Right renal cortex interstitium (tissue), 3 donors: ENCODE measurements around the gene DNAH6. TPM values are rescaled to one million over a fixed set of nuclear protein-coding genes. Genes with fewer than 3 reads are reported as not detected.
A peak's percentile ranks its signal among the peaks of the same experiment; 100 is the strongest.
"Not testable (repeated sequence)": the region's sequence is repeated elsewhere in the genome, so short reads cannot be mapped to it uniquely, and the experiment has no call there.

Source experiments
- DNase-seq, 3 donors: peaks; one replicate each; pipeline ENCODE4 v3.0.0-alpha.2; 2013; ENCODE audit warnings: low read depth in 3 of 3, low spot score in 2 of 3
- polyA plus RNA-seq, 3 donors: library from polyadenylated mRNA; unstranded; fragments of 120-200 nt; gene quantifications; one replicate each; pipeline ENCODE4 v1.2.1, GENCODE V29; 2013; ENCODE audit not compliant: insufficient read length in 3 of 3

The DNAH6 gene, protein sequence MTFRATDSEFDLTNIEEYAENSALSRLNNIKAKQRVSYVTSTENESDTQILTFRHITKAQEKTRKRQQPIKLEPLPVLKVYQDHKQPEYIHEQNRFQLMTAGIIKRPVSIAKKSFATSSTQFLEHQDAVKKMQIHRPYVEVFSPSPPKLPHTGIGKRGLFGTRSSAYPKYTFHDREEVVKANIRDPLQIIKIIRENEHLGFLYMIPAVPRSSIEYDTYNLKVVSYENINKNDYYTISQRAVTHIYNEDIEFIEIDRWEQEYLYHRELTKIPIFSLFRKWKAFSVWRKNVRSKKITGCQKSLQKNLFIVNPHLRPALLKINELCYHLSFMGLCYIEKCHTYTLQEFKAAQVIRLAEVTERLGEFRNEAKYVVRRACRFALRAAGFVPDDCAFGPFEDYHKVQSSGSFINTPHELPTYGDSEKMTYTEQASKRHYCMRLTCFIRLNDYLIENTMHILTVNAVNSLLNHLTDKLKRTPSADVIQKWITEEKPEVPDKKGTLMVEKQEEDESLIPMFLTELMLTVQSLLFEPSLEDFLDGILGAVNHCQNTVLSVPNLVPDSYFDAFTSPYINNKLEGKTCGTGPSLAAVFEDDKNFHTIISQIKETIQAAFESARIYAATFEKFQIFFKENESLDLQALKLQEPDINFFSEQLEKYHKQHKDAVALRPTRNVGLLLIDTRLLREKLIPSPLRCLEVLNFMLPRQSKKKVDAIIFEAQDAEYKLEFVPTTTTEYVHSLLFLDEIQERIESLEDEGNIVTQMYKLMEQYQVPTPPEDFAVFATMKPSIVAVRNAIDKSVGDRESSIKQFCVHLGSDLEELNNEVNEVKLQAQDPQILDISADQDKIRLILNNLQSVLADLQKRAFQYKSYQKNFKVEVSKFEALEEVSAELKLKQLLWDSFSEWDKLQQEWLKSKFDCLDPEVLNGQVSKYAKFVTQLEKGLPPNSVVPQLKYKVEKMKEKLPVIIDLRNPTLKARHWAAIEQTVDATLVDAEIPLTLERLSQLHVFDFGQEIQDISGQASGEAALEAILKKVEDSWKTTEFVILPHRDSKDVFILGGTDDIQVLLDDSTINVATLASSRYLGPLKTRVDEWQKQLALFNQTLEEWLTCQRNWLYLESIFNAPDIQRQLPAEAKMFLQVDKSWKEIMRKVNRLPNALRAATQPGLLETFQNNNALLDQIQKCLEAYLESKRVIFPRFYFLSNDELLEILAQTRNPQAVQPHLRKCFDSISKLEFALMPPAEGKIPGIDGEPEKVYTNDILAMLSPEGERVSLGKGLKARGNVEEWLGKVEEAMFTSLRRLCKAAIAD (N-terminal part only)
- polyA plus RNA-seq, result 1 to 10 TPM; 1.8 to 2.5 (median 1.9) TPM

DNA sequence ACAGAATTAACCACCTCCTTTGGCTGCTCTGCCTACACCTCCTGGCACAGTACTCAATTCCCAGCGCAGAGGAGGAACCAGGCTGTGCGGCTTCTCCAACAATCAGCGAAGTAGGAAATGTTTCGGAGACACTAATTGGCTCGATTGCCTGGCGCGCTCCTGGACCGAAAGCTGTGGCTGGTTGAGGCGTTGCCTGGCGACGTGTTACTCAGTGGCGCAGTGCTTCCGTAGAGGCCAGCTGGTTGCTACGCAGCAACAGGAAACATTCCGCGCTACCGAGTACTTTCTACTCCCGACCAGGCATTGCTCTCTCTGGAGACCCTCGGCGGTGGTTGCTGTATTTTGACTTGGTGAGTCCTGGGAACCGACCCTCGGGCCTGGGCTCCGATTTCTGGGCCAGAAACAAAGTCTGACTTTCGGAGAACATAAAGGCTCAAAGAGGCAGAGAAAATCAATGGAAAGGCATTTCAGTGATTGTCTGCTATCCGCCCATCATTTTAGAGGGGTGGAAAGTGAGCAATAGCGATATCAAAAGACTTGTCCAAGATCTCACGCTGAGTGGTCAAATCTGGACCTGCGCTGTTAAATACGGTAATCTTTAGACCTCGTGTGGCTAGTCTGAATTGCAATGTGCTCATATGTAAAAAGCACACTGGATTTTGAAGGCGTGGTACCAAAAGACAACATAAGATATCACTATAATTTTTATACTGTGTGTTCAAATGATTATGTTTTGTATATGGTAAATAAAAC is at the start of gene DNAH6:
Gene DNAH6, plus strand, starts transcription at position 265 of the 753 bp plus-strand sequence. CDS start 1,329 bp downstream, outside the sequence.
- DNase-seq, result peak; percentile 82 to 92 (median 82)

DNA sequence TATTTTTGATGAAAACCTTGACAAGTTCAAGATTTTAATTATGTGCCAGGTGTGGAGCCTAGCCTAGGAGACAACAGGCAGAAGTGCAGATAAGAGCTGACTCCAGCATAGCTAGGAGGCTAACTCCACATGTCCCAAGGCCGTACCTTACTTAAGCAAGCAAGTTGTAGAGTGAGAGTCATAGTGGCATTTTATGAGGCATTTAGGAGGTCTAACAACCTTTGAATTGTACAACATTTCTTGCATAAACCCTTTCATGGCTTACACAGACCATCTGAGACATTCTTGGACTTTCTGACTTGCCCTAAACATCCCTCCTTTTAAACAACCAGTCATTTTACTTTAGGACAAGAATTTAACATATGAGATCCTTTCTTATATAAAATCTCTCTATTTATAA is 48.9 kb upstream of the DNAH6 start:
- no peak for DNase-seq

DNA sequence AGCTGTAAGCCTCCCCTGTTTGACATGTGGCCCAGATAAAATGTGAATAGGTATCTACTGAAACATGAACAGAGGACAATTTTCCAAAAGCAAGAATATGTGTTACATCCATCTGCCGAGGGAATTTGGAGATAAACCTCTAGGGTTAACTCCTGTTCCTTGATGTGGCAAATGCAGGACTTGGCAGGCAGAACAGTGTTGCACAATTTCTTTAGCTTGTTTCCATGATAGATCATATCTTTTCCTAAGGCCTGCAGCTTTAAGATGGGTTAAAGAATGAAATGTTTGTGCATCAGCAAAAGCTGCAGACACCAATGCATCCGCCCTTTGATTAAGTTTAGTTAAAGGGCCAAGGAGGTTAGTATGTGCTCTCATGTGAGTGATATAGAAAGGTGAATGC is 43.9 kb upstream of the DNAH6 start:
- DNase-seq, result not testable (repeated sequence)

DNA sequence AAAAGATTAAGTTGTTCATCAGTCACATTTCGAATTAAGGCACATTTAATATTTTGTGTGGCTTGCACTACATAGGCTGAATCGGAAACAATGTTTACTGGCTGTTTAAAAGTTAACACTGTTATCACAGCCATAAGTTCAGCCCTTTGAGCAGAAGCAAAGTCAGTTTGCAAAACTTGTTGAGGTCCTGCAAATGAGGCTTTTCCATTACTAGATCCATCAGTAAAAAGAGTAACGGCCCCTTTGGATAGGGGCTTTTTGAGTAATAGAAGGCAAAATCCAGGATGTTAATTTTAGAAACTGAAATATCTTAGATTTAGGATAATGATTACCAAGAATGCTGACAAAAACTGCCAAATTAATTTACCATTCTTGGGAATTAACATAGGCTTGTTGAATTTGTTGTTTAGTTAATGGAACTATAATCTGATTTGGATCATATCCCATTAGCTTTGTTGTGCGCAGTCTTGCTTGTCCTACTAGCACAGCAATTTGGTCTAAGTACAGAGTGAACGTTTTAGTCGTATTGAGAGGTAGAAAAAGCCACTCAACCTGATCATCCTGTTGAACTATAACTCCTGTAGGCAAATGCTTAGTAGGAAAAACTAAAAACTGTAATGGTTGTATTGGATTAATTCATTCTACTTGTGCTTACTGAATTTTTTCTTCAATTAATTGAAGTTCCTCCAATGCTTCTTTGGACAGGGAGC is 43.3 kb upstream of the DNAH6 start:
- no peak for DNase-seq

DNA sequence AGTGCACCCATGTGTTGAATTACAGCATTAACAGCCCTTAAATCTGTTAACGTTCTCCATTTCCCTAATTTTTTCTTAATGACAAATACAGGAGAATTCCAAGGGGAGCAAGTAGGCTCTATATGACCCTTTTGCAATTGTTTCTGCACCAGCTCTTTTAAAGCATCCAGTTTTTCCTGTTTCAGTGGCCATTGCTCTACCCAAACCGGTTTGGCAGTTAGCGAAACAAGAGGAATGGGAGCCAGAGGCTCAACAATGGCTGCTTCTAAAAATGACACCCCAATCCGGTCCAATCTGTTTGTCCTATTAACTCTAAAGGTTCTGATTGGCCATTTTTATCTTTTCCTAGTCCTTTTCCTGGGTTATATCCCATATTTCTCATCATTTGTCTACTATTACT is 42.1 kb upstream of the DNAH6 start:
- no peak for DNase-seq

DNA sequence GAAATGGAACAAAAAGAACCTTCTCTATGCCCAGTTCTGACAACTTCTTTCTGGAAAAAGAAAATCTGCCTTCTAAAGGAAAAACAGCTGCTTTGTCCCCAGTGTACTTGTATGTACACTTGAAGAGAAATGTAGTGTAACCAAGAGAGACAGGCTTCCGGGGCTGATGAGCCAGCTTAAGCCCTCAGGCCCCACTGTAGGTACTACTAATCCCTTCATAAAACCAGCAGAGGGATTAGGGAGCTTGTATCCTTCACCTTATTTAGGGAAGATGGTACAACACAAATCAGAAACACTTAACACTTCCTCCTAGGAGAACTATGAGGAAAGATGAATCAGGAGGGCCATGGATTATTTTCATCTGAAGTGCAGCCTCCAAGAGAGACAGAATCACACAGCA is 38.4 kb upstream of the DNAH6 start:
- no peak for DNase-seq

DNA sequence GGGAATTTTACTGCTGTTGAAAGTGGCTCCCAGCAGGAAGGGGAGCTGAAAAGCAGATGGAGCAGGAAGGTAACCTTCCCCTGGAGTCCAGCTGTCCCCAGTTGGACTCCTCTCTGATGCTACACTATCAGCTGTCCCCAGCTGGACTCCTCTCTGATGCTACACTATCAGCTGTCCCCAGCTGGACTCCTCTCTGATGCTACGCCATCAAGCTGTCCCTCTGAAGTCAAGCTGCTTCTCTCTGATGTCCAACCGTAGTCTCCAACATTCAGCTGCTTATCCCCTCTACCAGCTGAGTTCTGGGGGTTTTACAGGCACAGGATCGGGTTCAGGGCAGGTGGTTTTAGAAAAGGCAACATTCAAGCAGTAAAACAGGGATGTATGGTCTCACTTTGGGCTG is 37.4 kb upstream of the DNAH6 start:
- no peak for DNase-seq

DNA sequence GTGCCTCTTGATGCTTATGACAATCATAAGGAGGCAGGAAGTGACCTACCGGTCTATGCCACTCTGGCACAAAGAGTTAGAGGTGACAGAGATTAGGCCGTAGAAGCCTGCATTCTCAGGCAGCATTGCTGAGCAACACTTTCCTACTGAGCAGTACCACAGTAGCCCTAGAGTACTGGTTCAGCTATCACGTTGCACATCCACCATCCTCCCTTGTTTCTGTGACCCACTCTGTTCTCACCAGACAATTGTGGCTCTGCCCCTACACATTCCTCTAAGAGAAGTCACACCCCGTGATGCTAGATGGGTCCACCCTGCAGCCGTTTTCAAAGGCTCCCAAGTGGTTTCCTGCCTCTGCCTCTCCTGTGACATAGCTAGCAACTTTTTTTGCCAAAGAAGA is 34.6 kb upstream of the DNAH6 start:
- no peak for DNase-seq

DNA sequence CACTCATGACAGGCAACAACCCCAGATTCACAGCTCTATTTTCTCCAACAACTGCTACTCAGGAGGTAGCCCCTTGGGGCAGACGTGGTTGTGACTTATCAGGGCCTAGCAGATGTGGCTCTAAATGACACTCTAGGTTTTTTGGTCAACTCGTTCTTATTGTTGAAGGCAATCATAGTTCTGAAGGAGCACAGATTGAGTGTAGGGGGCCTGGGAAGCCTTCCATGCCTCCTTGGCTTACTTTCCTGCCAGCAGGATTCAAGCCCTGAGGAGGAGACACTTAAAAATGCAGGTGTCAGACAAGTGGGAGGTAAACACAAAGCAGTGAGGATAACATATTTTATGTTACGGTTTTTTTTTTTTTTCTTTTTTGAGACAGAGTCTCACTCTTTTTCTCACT is 33.7 kb upstream of the DNAH6 start:
- no peak for DNase-seq

DNA sequence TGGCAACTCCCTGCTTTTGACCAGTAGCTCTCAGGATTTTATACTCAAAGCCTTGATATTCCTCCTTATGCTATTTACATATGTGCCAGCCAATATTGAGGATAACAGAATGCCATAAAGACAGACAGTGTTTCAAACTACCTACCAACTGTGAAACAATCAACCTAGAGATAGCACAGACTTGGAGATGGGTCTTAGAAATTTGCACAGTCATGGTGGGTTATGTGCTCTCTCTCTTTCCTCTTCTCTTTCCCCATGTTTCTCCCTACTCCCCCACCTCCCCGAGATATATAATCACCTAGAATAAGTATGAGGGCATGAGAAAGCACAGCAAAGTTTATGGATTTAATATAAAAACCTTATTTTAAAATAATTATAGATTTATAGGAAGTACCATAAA is 33.0 kb upstream of the DNAH6 start:
- no peak for DNase-seq

DNA sequence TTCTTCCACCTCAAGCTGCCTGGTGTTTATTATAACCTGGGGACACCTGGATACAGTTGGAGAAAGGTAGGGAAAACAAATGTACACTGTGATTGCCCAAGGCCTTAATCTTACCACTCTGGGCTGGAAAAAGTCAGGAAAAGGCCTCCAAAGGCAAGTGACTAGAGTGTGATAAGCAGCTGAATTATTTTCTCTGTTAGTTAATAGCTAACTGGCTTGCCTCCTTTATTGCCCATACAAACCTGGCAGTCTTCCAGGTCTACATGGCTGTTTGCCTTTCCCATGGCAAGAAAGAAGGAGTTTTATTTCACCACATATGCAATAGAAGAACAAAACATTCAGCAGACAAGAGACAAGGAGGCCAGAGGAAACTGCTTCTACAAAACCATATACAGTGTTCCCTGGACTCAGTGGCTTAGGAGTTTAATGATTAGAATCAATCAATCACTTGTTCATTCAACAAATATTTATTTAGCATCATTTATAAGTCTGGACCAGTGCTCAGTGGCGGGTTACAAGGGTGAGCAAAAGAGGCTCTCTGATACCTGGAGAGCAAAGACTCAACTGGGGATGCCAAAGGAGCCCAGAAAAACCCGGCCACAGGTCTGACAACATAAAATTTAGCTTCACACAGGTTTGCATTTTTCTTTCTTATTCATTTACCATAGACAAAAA is 29.7 kb upstream of the DNAH6 start:
- peak; percentile 36 to 49 (median 39) for DNase-seq

DNA sequence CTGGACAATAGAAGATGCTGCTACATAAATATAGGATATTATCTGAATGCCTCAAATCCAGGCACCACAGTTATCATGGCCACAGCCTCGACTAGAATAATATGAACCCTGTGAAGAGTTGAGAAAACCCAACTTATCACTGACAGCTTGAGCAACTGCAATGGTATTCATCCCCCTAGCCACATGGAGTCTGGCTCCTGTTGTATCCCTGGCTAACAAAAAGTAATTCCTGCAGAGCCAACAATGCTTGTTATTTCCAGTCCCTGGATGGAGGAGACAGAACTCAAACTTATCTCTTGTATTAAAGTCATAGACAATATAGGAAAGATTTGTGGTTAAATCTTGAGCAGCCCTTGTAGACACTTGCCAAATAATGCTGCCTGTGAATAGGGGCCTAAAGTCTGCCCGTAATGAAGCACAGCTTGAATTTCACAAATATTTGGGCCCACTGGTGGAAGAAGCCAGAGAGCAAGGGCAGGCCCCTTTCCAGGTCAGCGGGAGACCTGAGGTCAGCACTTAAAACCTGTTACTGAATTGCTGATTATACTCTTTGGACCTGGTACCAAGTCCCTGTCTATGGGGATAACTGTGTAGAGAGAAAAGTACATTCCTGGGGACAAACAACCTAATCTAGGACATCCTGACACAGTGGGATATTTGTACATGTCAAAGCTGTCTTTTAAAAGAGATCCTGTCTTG is 28.9 kb upstream of the DNAH6 start:
- DNase-seq, result no peak

DNA sequence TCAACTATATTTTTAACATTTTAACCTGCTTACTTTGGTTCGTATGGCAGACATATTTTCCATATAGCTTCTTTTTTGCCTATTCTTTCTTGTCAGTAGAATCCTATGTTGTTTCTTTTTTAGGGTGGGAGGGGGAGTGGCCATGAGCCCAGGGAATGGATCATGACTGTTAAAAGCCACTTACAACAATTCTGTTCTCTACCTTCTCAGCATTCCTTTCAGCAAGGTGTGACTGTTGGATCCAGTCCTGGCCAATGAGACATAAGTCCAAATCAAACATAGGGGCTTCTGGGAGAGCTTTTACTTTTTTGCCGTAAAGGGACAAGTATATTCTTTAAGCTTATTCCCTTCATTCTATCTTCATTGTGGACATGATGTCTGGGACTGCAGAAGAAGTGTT is 25.0 kb upstream of the DNAH6 start:
- no peak for DNase-seq

DNA sequence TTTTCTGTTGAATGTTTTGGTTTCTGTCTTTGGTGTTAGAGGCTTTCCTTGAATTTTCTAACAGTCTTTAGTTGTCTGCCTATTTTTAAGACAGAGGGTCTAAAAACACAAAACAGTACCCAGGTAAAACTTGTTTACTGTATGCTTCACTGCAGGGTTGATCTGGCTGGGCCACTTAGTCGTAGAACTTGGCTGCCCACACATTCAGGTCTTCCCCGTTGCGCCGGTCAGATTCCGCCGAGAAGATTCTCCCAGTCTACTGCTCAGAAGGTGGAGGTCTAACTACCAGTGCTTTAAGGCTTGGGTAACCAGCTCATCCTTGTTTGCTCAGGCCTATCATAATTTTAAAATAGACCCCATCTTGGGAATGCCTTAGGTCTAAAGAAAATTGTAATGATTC is 24.6 kb upstream of the DNAH6 start:
- no peak for DNase-seq

DNA sequence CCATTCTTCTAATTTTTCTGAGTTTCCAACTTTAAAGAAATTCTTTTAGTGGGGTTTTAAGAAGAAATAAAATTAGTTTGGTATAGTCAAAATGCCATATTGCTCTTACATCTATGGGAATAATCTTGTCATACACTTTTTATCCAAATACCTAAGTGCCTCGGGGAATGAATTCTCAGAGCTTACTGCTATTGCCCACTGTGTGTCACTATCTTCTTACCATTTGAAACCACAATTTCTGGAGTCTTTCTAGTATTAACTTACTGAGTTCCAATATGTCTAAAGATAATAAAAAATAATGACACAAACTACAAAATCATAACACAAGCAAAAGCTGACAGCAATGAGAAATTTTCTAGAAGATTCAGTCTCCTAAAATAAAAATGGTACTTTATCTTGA is 23.7 kb upstream of the DNAH6 start:
- DNase-seq, result no peak

DNA sequence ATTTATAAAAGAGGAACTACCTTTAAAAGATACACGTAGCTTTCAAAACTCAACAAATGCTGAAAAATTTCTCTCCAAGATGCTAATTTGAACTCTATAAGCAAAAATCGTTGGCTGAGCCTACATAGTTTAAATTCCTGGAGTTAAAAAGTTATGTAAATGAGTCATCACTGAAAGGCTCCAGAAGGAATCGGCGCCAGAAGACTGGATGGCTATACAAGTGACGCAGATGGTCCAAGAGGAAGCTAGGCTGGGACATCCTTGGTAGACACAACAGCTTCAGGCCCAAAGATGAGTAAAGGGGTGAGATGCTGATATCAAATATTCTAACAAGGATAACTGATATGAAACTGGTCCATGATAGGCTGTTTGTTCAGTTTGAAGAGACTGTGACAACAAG is 22.8 kb upstream of the DNAH6 start:
- DNase-seq, result no peak

DNA sequence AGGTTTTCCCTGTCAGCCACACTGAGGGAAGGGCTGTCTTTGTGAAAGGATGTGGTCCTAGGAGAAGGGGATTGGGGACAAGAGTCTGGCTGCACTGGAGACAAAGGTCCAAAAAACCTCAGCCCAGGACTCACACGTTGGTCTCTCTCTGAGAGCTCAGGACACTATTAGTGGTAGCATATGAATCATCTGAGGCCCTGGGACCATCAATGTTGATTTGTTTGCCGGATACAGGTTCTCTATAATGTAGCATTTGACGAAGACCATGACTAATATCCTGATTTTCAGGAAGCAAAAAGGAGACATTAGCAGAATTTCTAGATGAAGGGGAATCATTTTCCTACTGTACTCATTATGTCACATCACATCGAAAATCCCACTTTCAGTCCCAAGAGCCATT is 22.2 kb upstream of the DNAH6 start:
- no peak for DNase-seq

DNA sequence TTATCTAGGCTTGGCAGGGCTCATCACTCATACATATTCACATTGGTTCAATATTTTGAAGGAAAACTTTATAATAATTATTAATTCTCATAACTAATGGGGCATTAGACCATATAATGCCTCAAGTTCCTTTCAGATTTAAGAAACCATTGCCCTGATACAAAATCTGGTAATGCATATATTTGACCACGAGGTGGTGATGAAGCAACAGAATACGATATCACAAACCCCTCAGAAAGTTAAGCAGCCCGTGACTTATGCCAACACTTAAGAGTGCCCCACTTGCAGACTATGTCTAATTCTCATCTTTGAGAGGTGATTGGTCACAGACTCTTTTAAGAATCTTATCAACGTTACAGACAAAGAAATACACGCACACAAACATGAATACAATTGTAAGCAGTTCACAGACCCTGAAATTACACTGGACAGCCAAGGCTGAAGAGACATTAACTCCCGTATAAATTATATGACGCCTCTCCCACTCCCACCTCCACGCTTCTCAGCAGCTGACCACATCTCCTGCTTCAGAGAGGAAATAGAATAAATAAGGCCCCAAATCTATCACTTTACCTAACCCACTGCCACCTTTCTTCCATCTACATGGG is 20.7 kb upstream of the DNAH6 start:
- peak in 1 of 3 donors; percentile 53 for DNase-seq
